Transverse colon (tissue), 3 donors: ENCODE results near the gene APCDD1.

Experiments
- CTCF ChIP-seq, 5 experiments: fragments of 200-600 bp in 3 of 5; fragments of 450-650 bp in 2 of 5; sonication (generic) in 3 of 5; IDR thresholded peaks; 1 replicate in 2 of 5; 2 replicates in 3 of 5; pipeline ENCODE4 v1.5.1; 2016 to 2017; ENCODE audit warnings: antibody characterized with exemption in 5 of 5, inconsistent platforms in 3 of 5, mild to moderate bottlenecking in 2 of 5, moderate library complexity in 1 of 5
- EP300 ChIP-seq: sonication (generic); formaldehyde crosslinking; IDR thresholded peaks from one replicate; pipeline ENCODE4 v1.6.1; 2017; ENCODE audit warnings: antibody characterized with exemption, low read depth
- POLR2A ChIP-seq: fragments of 450-650 bp; IDR thresholded peaks from one replicate; pipeline ENCODE4 v1.6.1; 2016; ENCODE audit warnings: antibody characterized with exemption, mild to moderate bottlenecking, moderate library complexity

- TF ChIP-seq CTCF (IDR thresholded peaks at IDR 0.05) (no peak), EP300 (no peak), POLR2A (no peak)
Measured at GRCh38 chr18:10508591-10508990, 54.2 kb downstream of the APCDD1 start.
